T1000 (cell line): ENCODE data around the gene API5.
"Not testable (repeated sequence)": the region's sequence is repeated elsewhere in the genome, so short reads cannot be mapped to it uniquely, and the experiment has no call there.

Source experiments
- DNase-seq: peaks from one replicate; lab custom pipeline; 2025; ENCODE audit warnings: mixed read lengths; lab: John Stamatoyannopoulos, UW

The API5 gene

DNA sequence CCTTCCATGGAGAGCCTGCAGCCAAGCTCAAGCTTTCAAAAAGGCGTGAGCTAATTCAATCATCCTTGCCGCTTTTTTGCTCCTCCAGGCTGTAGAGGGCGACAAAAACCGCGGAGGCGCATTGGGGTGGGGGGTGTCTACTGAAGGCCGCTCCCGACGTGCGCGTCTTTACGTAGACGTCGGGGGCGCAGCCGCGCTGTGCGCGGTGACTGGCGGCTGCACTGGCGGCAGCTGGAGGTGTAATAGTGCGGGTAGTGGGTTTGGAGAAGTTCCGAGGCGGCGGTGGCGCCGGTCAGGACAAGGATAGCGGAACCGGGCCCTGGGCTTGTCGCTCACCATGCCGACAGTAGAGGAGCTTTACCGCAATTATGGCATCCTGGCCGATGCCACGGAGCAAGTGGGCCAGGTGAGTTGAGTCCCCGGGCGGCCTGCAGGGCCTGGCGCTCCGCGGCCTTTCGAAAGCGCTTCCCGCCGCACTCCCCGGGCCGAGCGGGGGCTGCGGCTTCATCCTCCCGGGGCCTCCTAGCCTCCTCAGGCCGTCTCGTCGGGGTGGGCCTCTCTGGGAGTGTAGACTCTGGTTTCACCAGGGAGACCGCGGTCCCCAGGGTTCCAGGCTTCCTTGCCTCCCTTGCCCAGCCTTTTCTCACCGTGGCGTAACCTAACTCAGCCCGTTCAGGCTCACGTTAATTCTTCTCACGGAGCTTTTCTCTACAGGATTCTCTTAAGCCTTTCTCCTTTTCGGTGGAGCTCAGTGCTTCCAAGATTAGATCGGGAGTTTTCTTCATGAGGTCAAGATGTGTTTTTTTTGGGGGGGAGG lies at the start of gene API5:
TSS of gene API5 (plus strand) at position 206 of the 817 bp plus-strand sequence. CDS start at position 338, 132 bp downstream.
- DNase-seq, result peak; percentile 87

- no peak for DNase-seq
Measured at GRCh38 chr11:43267856-43268580, 43.8 kb upstream of the API5 start.

- DNase-seq, result no peak
Measured at GRCh38 chr11:43268786-43269185, 43.0 kb upstream of the API5 start.

DNA sequence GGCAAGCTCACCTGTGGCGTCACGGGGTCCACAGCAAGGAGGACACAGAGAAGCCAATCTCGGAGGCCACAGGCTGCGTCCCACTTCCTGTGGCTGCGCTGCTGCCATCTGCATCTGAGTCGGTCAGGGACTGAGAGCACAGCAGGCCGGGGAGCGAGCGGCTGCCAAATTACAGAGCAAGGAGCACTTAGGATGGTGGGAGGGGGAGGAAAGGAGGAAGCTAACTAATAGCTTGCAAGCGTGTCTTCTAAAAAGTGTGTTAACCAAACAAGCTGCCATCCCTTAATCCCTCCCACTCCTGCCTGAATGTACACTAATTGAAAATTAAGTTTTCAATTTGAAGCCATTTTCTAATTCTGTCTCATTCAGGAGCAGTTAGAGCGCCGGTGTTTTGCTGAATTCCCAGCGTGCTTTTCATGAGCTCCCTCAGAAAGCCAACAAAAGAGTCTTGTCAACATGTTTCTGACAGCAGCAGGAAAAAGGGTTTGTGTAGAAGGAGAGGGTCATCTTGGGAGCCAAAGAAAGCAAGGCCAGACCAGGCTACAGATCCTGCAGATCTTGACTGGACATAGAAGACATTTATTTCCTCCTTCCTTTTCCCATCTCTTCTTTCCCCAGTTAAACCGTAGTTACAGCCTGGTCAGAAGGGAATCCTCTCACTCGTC lies 42.4 kb upstream of the API5 start:
- no peak for DNase-seq

DNA sequence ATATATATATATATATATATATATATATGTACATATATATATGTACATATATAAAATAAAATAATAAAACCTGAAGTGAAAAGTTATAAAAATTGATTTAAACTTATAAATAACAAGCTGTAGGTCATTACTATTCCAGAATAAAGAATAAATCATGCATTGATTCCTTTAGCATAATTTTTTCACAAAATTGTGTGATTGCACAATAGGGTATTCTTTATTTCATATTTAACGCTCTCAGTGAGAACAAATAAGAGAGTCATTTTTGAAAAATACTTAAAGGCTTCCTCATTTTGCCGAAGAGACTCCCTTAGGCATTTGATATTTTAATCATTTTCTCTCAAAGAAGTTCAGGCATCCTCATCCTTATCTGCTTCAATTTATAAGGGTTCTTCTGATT lies 41.3 kb upstream of the API5 start:
- no peak for DNase-seq

GRCh38 chr11:43278193-43278956 lies 33.4 kb upstream of the API5 start:
- peak; percentile 79 for DNase-seq

DNA sequence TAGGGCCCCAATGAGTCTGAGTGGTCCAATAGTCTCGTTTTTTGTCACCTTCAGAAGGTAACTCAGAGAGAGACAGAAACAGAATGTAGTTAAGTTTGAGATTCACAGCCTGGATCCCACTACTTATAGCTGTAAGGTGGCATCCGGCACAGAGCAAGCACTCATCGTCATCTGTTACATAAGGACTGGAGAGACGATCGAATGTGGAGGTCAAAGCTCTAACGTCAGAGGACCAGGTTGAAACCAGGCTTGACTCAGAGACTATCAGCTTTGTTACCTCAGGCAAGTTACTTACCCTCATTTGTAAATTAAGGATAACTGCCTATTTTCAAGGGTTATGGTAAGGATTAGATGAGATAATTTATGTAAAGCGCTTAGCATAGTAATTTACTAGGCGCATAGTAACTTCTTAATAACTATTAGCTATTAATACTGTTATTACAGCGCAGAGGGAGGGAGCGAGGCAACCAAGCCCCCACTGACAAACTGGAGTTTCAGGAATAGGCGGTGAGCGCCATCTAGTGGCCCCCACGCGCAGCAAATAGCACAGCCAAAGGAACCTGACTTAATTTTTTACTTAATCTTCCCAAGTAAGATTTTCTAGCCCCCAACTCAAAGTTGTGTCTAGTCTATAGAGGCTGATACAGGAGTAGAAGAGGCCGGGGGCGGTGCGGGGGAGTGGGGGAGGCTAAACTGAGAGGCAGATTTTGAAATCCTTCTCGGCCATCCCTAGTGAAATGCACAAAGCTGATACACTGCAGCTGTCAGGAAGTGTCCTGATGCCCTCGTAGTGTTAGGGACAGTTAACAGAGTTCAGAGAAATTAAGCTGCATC lies 29.0 kb upstream of the API5 start:
- DNase-seq, result peak; percentile 34

DNA sequence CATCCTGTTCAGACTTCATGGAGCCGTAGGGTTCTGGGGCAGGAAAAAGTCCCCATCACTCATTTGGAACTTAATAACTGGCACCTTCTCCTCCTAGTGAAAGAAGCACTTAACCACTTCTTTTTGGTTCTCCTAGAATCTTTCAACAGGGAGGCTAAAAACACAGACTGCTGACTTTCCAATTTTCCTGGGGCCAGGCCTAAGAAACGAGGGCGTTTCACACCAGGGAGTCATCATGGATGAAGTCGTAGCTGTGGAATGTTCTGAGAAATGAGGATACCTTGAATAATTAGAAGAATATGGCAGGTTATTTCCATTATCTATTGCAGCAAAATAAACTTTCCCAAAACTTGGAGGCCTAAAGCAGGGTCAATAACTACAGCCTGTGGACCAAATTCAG lies 26.0 kb upstream of the API5 start:
- DNase-seq, result no peak

DNA sequence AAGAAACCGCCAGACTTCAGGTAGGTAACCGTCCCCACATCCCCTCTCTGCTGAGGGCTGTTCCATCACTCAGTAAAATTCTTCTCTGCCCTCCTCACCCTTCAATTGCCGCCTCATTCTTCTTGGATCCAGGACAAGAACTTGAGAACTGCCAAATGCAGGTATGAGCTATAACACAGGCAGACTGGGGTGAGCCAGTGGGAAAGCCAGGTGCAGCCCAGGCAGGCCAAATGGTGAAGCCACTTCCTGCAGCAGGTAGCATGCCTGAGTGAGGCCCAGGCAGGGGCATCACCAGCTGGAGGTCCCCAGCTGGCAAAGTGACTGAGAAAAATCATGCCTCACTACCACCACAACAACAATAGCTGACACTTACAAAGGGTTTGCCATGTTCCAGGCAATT lies 22.4 kb upstream of the API5 start:
- DNase-seq, result no peak

GRCh38 chr11:43298397-43298796 lies 13.4 kb upstream of the API5 start:
- DNase-seq, result no peak

- DNase-seq, result no peak
Measured at GRCh38 chr11:43315966-43316365, 4.2 kb downstream of the API5 start.

- DNase-seq, result no peak
Measured at GRCh38 chr11:43316451-43316850, 4.7 kb downstream of the API5 start.

- peak; percentile 28 for DNase-seq
Measured at GRCh38 chr11:43327987-43328386, 16.2 kb downstream of the API5 start.

- DNase-seq, result no peak
Measured at GRCh38 chr11:43328482-43328881, 16.7 kb downstream of the API5 start.

GRCh38 chr11:43341159-43341558 lies 29.4 kb downstream of the API5 start:
- DNase-seq, result no peak

- not testable (repeated sequence) for DNase-seq
Measured at GRCh38 chr11:43351426-43351825, 39.6 kb downstream of the API5 start.

- DNase-seq, result no peak
Measured at GRCh38 chr11:43354311-43354710, 42.5 kb downstream of the API5 start.

- DNase-seq, result no peak
Measured at GRCh38 chr11:43356336-43356735, 44.5 kb downstream of the API5 start.

DNA sequence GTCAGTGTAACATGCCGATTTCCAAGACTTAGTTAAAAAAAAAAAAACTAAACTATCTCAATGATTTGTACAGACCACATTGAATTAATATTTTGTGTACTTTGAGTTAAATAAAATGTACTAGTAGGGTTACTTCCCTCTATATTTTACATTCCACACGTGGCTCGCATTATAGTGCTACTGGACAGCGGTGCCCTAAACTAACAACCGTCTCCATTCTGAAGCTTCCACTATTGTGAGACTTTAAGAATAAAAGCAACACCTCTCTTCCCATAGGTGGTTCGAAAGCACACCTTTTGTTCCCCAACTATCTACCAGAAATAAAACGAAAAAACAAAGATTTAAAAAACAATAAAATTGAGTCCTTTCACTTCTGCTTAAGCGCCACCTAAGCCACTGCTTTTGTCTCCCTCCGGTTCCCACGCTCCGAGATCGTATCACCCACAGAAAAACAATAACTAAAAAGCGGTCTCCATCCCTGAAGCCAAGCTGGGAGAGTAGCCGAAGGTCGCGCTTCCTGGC lies 46.5 kb downstream of the API5 start:
- no peak for DNase-seq

DNA sequence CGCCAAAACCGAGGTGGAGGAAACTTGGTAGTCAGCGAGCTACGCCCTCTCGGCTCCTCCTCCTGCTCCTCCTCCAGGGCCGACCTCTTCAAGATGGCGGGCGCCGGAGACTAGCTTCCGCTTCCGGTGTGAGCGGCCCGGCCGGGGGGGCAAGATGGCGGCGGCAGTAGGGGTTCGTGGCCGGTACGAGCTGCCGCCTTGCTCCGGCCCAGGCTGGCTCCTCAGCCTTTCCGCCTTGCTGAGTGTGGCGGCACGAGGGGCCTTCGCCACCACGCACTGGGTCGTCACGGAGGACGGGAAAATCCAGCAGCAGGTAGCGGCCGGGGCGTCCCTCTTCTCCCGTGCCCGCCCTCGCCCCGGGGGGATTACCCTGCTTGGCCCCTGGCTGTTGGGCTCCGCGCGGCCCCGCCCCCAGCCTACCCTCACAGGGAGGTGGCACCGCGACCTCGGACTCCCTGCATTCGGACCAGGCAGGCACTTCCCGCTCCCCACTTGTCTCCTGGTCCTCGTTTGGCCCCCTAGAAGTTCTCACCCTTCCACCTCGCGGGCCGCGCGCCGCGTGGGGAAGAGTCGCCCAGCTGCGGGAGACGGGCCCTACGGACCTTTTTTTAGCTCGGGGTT lies 47.1 kb downstream of the API5 start, which contains the start of gene TTC17:
TSS of gene TTC17 (plus strand) at position 120 of the 621 bp plus-strand sequence. CDS start at position 155, 35 bp downstream.
- DNase-seq, result peak; percentile 82
